Panc1 (cell line): ENCODE data around the gene SPRN.

ENCODE experiments used
- POLR2AphosphoS5 ChIP-seq: IDR thresholded peaks from 2 replicates; pipeline ENCODE4 v1.6.1; 2012; ENCODE audit warnings: mild to moderate bottlenecking, low read depth, low read length, moderate library complexity
- REST ChIP-seq, 2 experiments: IDR thresholded peaks; 2 replicates each; pipeline ENCODE4 v1.6.1; 2011 to 2012; ENCODE audit warnings: low read depth in 2 of 2, control low read depth in 1 of 2, low read length in 1 of 2, mild to moderate bottlenecking in 1 of 2, moderate library complexity in 1 of 2; ENCODE audit not compliant: insufficient read depth in 1 of 2
- TF ChIP-seq, protein P1 (sequence below): fragments of 450-650 bp; IDR thresholded peaks from 2 replicates; pipeline ENCODE4 v1.5.1; 2017; ENCODE audit warnings: mild to moderate bottlenecking

- TF ChIP-seq, protein P1, sequence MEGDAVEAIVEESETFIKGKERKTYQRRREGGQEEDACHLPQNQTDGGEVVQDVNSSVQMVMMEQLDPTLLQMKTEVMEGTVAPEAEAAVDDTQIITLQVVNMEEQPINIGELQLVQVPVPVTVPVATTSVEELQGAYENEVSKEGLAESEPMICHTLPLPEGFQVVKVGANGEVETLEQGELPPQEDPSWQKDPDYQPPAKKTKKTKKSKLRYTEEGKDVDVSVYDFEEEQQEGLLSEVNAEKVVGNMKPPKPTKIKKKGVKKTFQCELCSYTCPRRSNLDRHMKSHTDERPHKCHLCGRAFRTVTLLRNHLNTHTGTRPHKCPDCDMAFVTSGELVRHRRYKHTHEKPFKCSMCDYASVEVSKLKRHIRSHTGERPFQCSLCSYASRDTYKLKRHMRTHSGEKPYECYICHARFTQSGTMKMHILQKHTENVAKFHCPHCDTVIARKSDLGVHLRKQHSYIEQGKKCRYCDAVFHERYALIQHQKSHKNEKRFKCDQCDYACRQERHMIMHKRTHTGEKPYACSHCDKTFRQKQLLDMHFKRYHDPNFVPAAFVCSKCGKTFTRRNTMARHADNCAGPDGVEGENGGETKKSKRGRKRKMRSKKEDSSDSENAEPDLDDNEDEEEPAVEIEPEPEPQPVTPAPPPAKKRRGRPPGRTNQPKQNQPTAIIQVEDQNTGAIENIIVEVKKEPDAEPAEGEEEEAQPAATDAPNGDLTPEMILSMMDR = no peak
- TF ChIP-seq POLR2AphosphoS5 (no peak), REST (IDR thresholded peaks at IDR 0.05; ENCODE audit: insufficient read depth in 1 of 2, low read depth in 2 of 2, low read length in 1 of 2) (no peak)
These were observed 33.7 kb downstream of the SPRN start for GRCh38 chr10:133390597-133391248.
